HG03039 (cell line): ENCODE measurements around the gene WASF2.

Experiments
- ATAC-seq: cut with Tn5 transposase; IDR thresholded peaks from one replicate; pipeline ENCODE4 v1.9.1; 2021; ENCODE audit warnings: mild to moderate bottlenecking, moderate library complexity; ENCODE audit not compliant: unreplicated experiment

The WASF2 gene

GRCh38 chr1:27363766-27364695 lies 125.9 kb downstream of the WASF2 start:
- no peak for ATAC-seq

GRCh38 chr1:27361553-27361952 lies 128.4 kb downstream of the WASF2 start:
- no peak for ATAC-seq

- ATAC-seq = no peak
Observed at GRCh38 chr1:27361044-27361402, 128.9 kb downstream of the WASF2 start.

GRCh38 chr1:27360159-27361043 lies 129.6 kb downstream of the WASF2 start:
- no peak for ATAC-seq

- no peak for ATAC-seq
Observed at GRCh38 chr1:27359822-27360158, 130.2 kb downstream of the WASF2 start.

GRCh38 chr1:27358928-27359313 lies 131.0 kb downstream of the WASF2 start:
- no peak for ATAC-seq

- no peak for ATAC-seq
Observed at GRCh38 chr1:27358038-27358927, 131.7 kb downstream of the WASF2 start.

- no peak for ATAC-seq
Observed at GRCh38 chr1:27357281-27358037, 132.5 kb downstream of the WASF2 start.

GRCh38 chr1:27356619-27357280 lies 133.2 kb downstream of the WASF2 start:
- ATAC-seq = no peak

- no peak for ATAC-seq
Observed at GRCh38 chr1:27356277-27356618, 133.7 kb downstream of the WASF2 start.

- no peak for ATAC-seq
Observed at GRCh38 chr1:27355683-27356082, 134.3 kb downstream of the WASF2 start.
